Measurements from ENCODE around the gene PDE10A. TPM values are rescaled to one million over a fixed set of nuclear protein-coding genes. Genes with fewer than 3 reads are reported as not detected.
"Not testable (repeated sequence)": the region's sequence is repeated elsewhere in the genome, so short reads cannot be mapped to it uniquely, and the experiment has no call there.

The PDE10A gene
- polyA plus RNA-seq, 1 donor, result 2.7 TPM

- Histone ChIP-seq H3K9me3 (ENCODE audit: control insufficient read depth, low read depth, low read length) (no peaks in the 10 kb centered on the region), H3K4me3 (ENCODE audit: low read length) (no peak overlapping the region), H3K36me3 (ENCODE audit: control insufficient read depth, insufficient read depth, low read length) (no peaks in the 10 kb centered on the region), H3K27me3 (ENCODE audit: control insufficient read depth, insufficient read depth, low read length) (no peaks in the 10 kb centered on the region), H3K4me1 (ENCODE audit: control insufficient read depth, insufficient read depth, low read length) (no peaks in the 10 kb centered on the region), H3K27ac (ENCODE audit: low read length) (no peak overlapping the region)
- DNase-seq, result peak; percentile 10 to 24
- WGBS (ENCODE audit: insufficient coverage, low lambda C conversion rate), result 29% methylated on average over 4 of the region's 13 CpGs
These were observed 56.9 kb downstream of the PDE10A start for GRCh38 chr6:165605901-165606739.

- Histone ChIP-seq H3K27me3 (ENCODE audit: control insufficient read depth, insufficient read depth, low read length) (no peaks in the 10 kb centered on the region), H3K4me1 (ENCODE audit: control insufficient read depth, insufficient read depth, low read length) (no peaks in the 10 kb centered on the region), H3K27ac (ENCODE audit: low read length) (no peak overlapping the region), H3K36me3 (ENCODE audit: control insufficient read depth, insufficient read depth, low read length) (no peaks in the 10 kb centered on the region), H3K4me3 (ENCODE audit: low read length) (no peak overlapping the region), H3K9me3 (ENCODE audit: control insufficient read depth, low read depth, low read length) (no peaks in the 10 kb centered on the region)
- 100% methylated on average over 1 of the region's 10 CpGs for WGBS (ENCODE audit: insufficient coverage, low lambda C conversion rate)
- no peak for DNase-seq
These were observed 57.7 kb downstream of the PDE10A start for GRCh38 chr6:165605182-165605875.

GRCh38 chr6:165602291-165602690, 60.8 kb downstream of the PDE10A start:
- no peaks in the 10 kb centered on the region for H3K4me1 ChIP-seq (ENCODE audit: control insufficient read depth, insufficient read depth, low read length)
- H3K9me3 ChIP-seq (ENCODE audit: control insufficient read depth, low read depth, low read length), result no peaks in the 10 kb centered on the region
- H3K4me3 ChIP-seq (ENCODE audit: low read length), result no peak overlapping the region
- H3K36me3 ChIP-seq (ENCODE audit: control insufficient read depth, insufficient read depth, low read length), result no peaks in the 10 kb centered on the region
- WGBS (ENCODE audit: insufficient coverage, low lambda C conversion rate), result no CpG with 5 or more reads among the region's 6 CpGs
- DNase-seq, result no peak
- H3K27me3 ChIP-seq (ENCODE audit: control insufficient read depth, insufficient read depth, low read length), result no peaks in the 10 kb centered on the region
- H3K27ac ChIP-seq (ENCODE audit: low read length), result no peak overlapping the region

- H3K4me1 ChIP-seq (ENCODE audit: control insufficient read depth, insufficient read depth, low read length), result no peaks in the 10 kb centered on the region
- no CpG with 5 or more reads among the region's 4 CpGs for WGBS (ENCODE audit: insufficient coverage, low lambda C conversion rate)
- no peaks in the 10 kb centered on the region for H3K27me3 ChIP-seq (ENCODE audit: control insufficient read depth, insufficient read depth, low read length)
- H3K27ac ChIP-seq (ENCODE audit: low read length), result no peak overlapping the region
- H3K9me3 ChIP-seq (ENCODE audit: control insufficient read depth, low read depth, low read length), result no peaks in the 10 kb centered on the region
- H3K4me3 ChIP-seq (ENCODE audit: low read length), result no peak overlapping the region
- no peaks in the 10 kb centered on the region for H3K36me3 ChIP-seq (ENCODE audit: control insufficient read depth, insufficient read depth, low read length)
- DNase-seq, result no peak
These were observed 62.4 kb downstream of the PDE10A start for GRCh38 chr6:165600606-165601005.

- H3K27me3 ChIP-seq (ENCODE audit: control insufficient read depth, insufficient read depth, low read length), result no peaks in the 10 kb centered on the region
- H3K9me3 ChIP-seq (ENCODE audit: control insufficient read depth, low read depth, low read length), result no peaks in the 10 kb centered on the region
- no CpG with 5 or more reads among the region's 21 CpGs for WGBS (ENCODE audit: insufficient coverage, low lambda C conversion rate)
- H3K36me3 ChIP-seq (ENCODE audit: control insufficient read depth, insufficient read depth, low read length), result no peaks in the 10 kb centered on the region
- DNase-seq, result no peak
- H3K4me3 ChIP-seq (ENCODE audit: low read length), result no peak overlapping the region
- H3K4me1 ChIP-seq (ENCODE audit: control insufficient read depth, insufficient read depth, low read length), result no peaks in the 10 kb centered on the region
- no peak overlapping the region for H3K27ac ChIP-seq (ENCODE audit: low read length)
These were observed 63.2 kb downstream of the PDE10A start for GRCh38 chr6:165599596-165600487.

DNA sequence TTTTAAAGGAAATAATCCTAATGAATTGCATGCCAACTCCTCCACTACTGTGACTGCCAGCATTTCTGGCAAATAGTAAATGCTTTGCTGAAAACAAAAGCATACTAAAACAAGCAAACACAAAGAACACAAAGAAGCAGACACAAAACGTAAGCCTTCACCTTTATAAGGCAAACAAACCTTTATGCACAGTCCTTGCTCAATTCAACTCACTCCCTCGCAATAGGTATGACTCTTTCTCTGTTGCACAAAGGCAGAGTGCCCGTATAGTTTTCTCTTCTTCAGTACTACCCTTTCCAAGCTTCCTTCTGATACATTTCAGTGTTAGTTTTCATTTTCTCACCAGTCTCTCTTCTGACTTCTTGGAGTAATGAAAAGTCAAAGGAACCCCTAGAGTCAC, 63.9 kb downstream of the PDE10A start:
- no peaks in the 10 kb centered on the region for H3K9me3 ChIP-seq (ENCODE audit: control insufficient read depth, low read depth, low read length)
- no peak overlapping the region for H3K27ac ChIP-seq (ENCODE audit: low read length)
- DNase-seq, result no peak

DNA sequence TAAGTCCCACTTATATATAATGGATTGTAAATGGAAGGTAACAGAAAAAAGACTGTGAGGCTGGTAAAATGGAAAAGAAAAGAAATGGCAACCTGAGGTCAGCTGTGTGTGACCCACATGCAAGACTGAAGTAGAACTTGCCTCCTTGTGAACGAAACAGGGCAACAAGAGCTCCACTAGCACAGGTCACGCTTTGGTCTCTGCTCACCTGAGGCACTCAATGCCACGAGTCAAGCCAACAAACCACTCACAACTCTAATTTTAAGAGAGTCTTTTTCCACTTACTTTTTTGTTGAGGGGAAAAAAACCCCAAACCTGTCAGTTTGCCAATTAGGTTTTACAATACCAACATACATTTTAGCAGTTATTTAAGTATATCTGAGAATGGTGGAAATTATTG, 65.2 kb downstream of the PDE10A start:
- Histone ChIP-seq H3K36me3 (ENCODE audit: control insufficient read depth, insufficient read depth, low read length) (no peaks in the 10 kb centered on the region), H3K27me3 (ENCODE audit: control insufficient read depth, insufficient read depth, low read length) (no peaks in the 10 kb centered on the region), H3K4me3 (ENCODE audit: low read length) (no peak overlapping the region), H3K4me1 (ENCODE audit: control insufficient read depth, insufficient read depth, low read length) (no peaks in the 10 kb centered on the region), H3K27ac (ENCODE audit: low read length) (no peak overlapping the region), H3K9me3 (ENCODE audit: control insufficient read depth, low read depth, low read length) (no peaks in the 10 kb centered on the region)
- WGBS (ENCODE audit: insufficient coverage, low lambda C conversion rate), result no CpG with 5 or more reads among the region's 3 CpGs
- no peak for DNase-seq

More for the DNA sequence above, 63.9 kb downstream of the PDE10A start:
- Histone ChIP-seq H3K4me1 (ENCODE audit: control insufficient read depth, insufficient read depth, low read length) (no peaks in the 10 kb centered on the region), H3K4me3 (ENCODE audit: low read length) (no peak overlapping the region), H3K36me3 (ENCODE audit: control insufficient read depth, insufficient read depth, low read length) (no peaks in the 10 kb centered on the region), H3K27me3 (ENCODE audit: control insufficient read depth, insufficient read depth, low read length) (no peaks in the 10 kb centered on the region)
- whole genome bisulfite sequencing (ENCODE audit: insufficient coverage, low lambda C conversion rate), result 100% methylated on average over 1 of the region's 3 CpGs

DNA sequence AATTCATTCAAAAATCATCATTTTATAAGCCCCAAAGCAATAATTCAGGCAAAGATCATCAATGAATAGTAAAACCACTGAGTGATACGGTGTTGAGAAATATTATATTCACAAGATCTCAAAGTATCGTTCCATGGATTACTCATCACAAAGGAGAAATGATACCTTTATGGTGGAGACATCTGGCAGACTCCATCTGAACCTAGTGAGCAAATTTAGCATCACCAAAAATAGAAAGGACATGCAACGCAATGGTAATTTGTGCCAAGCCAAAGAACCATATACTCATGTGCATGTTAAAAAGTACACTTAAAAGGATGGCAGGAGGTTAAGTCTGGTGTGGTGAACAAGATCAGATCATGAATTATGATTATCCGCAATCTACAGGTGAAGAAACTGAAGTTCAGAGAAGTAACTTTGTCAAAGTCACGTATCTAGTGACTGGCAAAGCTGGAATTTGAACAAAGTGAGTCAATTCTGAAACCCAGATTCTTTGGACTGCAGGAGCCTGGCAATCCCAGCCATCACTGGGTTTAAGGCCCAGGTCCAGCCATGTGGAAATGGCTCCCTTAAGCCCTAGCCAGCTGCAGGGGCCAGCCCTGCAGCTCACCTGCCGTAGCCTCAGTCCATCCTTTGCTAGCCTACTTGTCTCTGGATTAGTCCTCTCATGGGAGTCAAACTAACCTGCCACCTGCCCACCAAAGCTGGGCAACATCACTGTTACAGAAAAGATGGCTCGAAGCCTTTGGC, 68.3 kb downstream of the PDE10A start:
- Histone ChIP-seq H3K4me1 (ENCODE audit: control insufficient read depth, insufficient read depth, low read length) (no peaks in the 10 kb centered on the region), H3K9me3 (ENCODE audit: control insufficient read depth, low read depth, low read length) (no peaks in the 10 kb centered on the region), H3K4me3 (ENCODE audit: low read length) (no peak overlapping the region), H3K27ac (ENCODE audit: low read length) (no peak overlapping the region), H3K36me3 (ENCODE audit: control insufficient read depth, insufficient read depth, low read length) (no peaks in the 10 kb centered on the region), H3K27me3 (ENCODE audit: control insufficient read depth, insufficient read depth, low read length) (no peaks in the 10 kb centered on the region)
- DNase-seq, result no peak
- no CpG with 5 or more reads among the region's 7 CpGs for WGBS (ENCODE audit: insufficient coverage, low lambda C conversion rate)

- WGBS (ENCODE audit: insufficient coverage, low lambda C conversion rate), result no CpG with 5 or more reads among the region's 4 CpGs
- H3K36me3 ChIP-seq (ENCODE audit: control insufficient read depth, insufficient read depth, low read length); H3K27me3 ChIP-seq (ENCODE audit: control insufficient read depth, insufficient read depth, low read length); H3K27ac ChIP-seq (ENCODE audit: low read length); DNase-seq; H3K9me3 ChIP-seq (ENCODE audit: control insufficient read depth, low read depth, low read length); H3K4me1 ChIP-seq (ENCODE audit: control insufficient read depth, insufficient read depth, low read length); H3K4me3 ChIP-seq (ENCODE audit: low read length): not testable (repeated sequence)
These were observed 70.1 kb downstream of the PDE10A start for GRCh38 chr6:165592947-165593346.

- whole genome bisulfite sequencing (ENCODE audit: insufficient coverage, low lambda C conversion rate), result no CpG with 5 or more reads among the region's 1 CpG
- no peak for DNase-seq
- Histone ChIP-seq H3K4me1 (ENCODE audit: control insufficient read depth, insufficient read depth, low read length) (no peaks in the 10 kb centered on the region), H3K36me3 (ENCODE audit: control insufficient read depth, insufficient read depth, low read length) (no peaks in the 10 kb centered on the region), H3K9me3 (ENCODE audit: control insufficient read depth, low read depth, low read length) (no peaks in the 10 kb centered on the region), H3K4me3 (ENCODE audit: low read length) (no peak overlapping the region), H3K27me3 (ENCODE audit: control insufficient read depth, insufficient read depth, low read length) (no peaks in the 10 kb centered on the region), H3K27ac (ENCODE audit: low read length) (no peak overlapping the region)
These were observed 74.5 kb downstream of the PDE10A start for GRCh38 chr6:165588515-165588914.
